ACC112 (cell line): ENCODE data around the gene ANKRD61.

Experiments used
- H2AFZ ChIP-seq: fragments of 200-600 bp; sonication (generic); one replicate; pipeline ENCODE4 v1.6.0; 2017; ENCODE audit warnings: antibody characterized with exemption, low read length; ENCODE audit not compliant: unreplicated experiment
- H3K27ac ChIP-seq: fragments of 200-600 bp; sonication (generic); 2 replicates; pipeline ENCODE4 v1.5.1; 2014; ENCODE audit warnings: low read depth, mild to moderate bottlenecking, antibody characterized with exemption, low read length, moderate library complexity
- H3K27me3 ChIP-seq: fragments of 200-600 bp; sonication (generic); 2 replicates; pipeline ENCODE4 v1.6.1; 2014; ENCODE audit warnings: mild to moderate bottlenecking, antibody characterized with exemption, low read length, moderate library complexity, mixed read lengths; ENCODE audit not compliant: insufficient read depth
- H3K36me3 ChIP-seq: fragments of 200-600 bp; sonication (generic); 2 replicates; pipeline ENCODE4 v1.6.1; 2016; ENCODE audit warnings: mild to moderate bottlenecking, antibody characterized with exemption, low read length, moderate library complexity, mixed read lengths; ENCODE audit not compliant: insufficient read depth
- H3K4me1 ChIP-seq: fragments of 200-600 bp; sonication (generic); one replicate; pipeline ENCODE4 v1.6.1; 2016; ENCODE audit warnings: low read length, mixed read lengths; ENCODE audit not compliant: insufficient read depth, unreplicated experiment, control insufficient read depth
- H3K4me3 ChIP-seq: fragments of 200-600 bp; sonication (generic); 2 replicates; pipeline ENCODE4 v1.5.1; 2014; ENCODE audit warnings: mild to moderate bottlenecking, low read depth, low read length
- H3K79me2 ChIP-seq: fragments of 200-600 bp; sonication (generic); one replicate; pipeline ENCODE4 v1.6.0; 2016; ENCODE audit warnings: low read length; ENCODE audit not compliant: control insufficient read depth, unreplicated experiment, insufficient read depth

ANKRD61 gene

DNA sequence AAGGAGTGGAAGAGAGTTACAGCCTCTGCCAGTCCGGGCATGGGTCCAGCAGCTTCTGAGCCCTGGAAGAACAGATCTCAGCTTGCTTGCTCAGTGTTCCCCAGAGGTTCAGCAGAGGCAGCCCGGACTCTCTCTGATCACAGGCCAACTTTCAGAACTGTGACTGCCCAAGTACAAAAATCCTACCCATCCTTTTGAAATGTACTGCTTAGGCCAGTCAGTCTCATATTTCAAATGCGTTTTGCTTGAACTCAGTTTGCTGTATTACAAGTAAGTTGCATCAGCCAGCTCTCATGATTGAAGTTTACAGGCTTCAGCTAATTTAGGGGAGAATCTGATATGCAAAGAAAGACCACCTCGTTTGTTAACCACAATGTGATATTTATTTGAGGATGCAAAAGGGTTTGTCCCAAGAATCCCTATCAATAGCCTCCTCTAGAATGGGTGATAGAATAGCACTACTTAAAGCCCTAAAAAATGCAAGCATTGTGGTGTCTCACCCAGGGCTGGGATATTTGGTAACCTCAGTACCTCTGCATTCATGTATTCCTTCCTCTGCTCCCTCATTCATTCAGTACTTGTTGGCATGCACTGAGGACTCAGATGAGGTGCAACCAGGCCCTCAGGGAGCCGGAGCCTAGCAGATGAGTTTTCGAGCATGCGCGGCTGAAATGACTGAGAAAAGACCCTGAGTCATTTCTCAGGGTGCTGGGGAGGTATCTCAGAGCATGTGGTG lies 15.1 kb upstream of the ANKRD61 start:
- peaks cover 31% of the 10 kb centered on the region for H3K4me1 ChIP-seq
- peaks cover 22% of the 10 kb centered on the region for H3K36me3 ChIP-seq
- peak overlapping the region; percentile 27; the same call in 1 of the 2 replicates for H3K4me3 ChIP-seq
- peaks cover 36% of the 10 kb centered on the region for H3K79me2 ChIP-seq
- H2AFZ ChIP-seq: no peak overlapping the region
- peak overlapping the region; percentile 98 for H3K27ac ChIP-seq
- no peaks in the 10 kb centered on the region for H3K27me3 ChIP-seq

DNA sequence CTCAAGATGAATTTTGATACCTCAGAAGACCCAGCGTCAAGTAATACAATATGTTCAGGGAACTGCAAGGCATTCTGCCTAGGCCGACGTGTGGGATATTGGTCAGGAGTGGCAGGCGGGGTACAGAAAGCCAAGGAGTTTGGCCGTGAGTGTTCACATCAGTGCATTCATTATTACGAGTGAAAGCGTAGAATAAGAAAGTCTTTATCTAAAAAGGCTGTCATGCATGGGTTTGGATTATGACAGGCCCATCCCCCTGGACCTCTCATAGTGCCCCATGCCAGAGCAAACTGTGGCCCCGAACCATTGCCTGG lies 14.6 kb upstream of the ANKRD61 start:
- H3K79me2 ChIP-seq: peaks cover 31% of the 10 kb centered on the region
- H3K36me3 ChIP-seq: peaks cover 18% of the 10 kb centered on the region
- peaks cover 27% of the 10 kb centered on the region for H3K4me1 ChIP-seq
- H3K27ac ChIP-seq: peak overlapping the region; percentile 98
- H3K27me3 ChIP-seq: no peaks in the 10 kb centered on the region
- no peak overlapping the region for H3K4me3 ChIP-seq
- no peak overlapping the region for H2AFZ ChIP-seq

DNA sequence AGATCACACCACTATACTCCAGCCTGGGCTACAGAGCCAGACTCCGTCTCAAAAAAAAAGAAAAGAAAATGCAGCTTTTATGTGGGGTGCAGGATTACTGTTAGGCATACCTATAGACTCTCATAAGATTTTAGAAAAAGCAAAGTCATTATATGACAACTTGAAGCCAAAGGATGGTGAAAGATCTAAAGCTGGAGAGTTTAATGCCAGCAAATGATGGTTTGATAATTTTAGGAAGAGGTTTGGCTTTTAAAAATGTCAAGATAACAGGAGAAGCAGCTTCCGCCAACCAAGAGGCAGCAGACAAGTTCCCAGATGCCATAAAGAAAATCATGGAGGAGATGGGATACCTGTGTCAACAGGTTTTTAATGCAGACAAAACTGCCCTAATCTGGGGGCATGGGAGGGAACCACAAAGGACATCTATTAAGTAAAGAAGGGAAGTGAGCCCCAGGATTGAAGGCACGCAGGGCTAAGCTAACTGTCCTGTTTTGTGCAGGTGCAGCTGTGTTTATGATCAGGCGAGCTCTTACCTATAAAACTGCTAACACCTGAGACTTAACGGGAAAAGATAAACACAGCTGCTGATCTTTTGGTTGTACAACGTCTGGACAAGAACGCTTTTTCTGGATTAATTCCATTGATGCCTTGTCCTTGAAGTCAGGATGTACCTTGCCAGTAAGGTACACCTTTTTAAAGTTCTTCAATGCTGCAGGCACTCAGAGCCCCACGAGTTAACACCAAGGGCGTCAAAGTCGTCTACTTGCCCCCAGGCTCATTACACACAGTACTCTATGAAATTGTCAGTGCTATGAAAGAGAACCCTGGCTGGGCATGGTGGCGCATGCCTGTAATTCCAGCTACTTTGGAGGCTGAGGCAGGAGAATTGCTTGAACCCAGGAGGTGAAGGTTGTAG lies 10.5 kb upstream of the ANKRD61 start:
- Histone ChIP-seq H3K36me3 (peaks cover 37% of the 10 kb centered on the region), H3K27me3 (no peaks in the 10 kb centered on the region), H3K79me2 (peaks cover 10% of the 10 kb centered on the region), H3K4me1 (peaks cover 12% of the 10 kb centered on the region), H3K4me3 (no peak overlapping the region), H2AFZ (no peak overlapping the region), H3K27ac (no peak overlapping the region)

- Histone ChIP-seq H3K27ac (no peak overlapping the region), H3K4me1 (no peaks in the 10 kb centered on the region), H3K79me2 (peaks cover 2% of the 10 kb centered on the region), H3K4me3 (no peak overlapping the region), H3K36me3 (peaks cover 38% of the 10 kb centered on the region), H3K27me3 (no peaks in the 10 kb centered on the region), H2AFZ (no peak overlapping the region)
Observed at GRCh38 chr7:6022707-6023106, 8.5 kb upstream of the ANKRD61 start.

GRCh38 chr7:6023974-6024435 lies 7.2 kb upstream of the ANKRD61 start:
- no peak overlapping the region for H2AFZ ChIP-seq
- H3K4me3 ChIP-seq: no peak overlapping the region
- peaks cover 34% of the 10 kb centered on the region for H3K36me3 ChIP-seq
- no peaks in the 10 kb centered on the region for H3K27me3 ChIP-seq
- H3K27ac ChIP-seq: no peak overlapping the region
- no peaks in the 10 kb centered on the region for H3K79me2 ChIP-seq
- H3K4me1 ChIP-seq: no peaks in the 10 kb centered on the region

GRCh38 chr7:6026011-6026819 lies 5.0 kb upstream of the ANKRD61 start:
- Histone ChIP-seq H3K79me2 (no peaks in the 10 kb centered on the region), H3K4me3 (no peak overlapping the region), H3K4me1 (no peaks in the 10 kb centered on the region), H2AFZ (no peak overlapping the region), H3K36me3 (peaks cover 24% of the 10 kb centered on the region), H3K27me3 (no peaks in the 10 kb centered on the region), H3K27ac (no peak overlapping the region)

DNA sequence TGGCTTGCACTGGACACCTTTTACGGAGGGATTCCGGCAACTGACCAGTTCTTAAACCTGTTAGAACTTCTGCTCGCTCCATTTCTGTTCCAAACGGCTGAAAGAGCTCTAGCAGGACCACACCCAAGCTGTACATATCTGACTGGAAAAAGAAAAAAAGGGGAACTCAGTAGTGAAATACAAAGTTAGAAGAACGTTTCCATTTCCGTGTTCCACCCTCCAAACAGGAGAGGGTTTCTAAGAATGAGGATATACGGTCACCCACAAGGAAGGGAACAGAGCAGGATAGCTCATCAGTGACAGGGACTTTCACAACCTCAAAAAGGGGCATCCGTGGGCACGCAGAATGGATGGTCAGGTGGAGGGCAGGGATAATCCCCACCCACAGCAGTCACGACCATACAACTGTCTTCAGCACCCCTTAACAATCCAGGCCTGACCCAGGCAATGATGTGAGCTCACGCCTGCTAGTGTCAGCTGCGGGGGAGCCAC lies 4.3 kb upstream of the ANKRD61 start:
- H3K36me3 ChIP-seq: peaks cover 24% of the 10 kb centered on the region
- no peaks in the 10 kb centered on the region for H3K4me1 ChIP-seq
- no peak overlapping the region for H3K4me3 ChIP-seq
- H3K27me3 ChIP-seq: no peaks in the 10 kb centered on the region
- no peak overlapping the region for H2AFZ ChIP-seq
- peaks cover 4% of the 10 kb centered on the region for H3K79me2 ChIP-seq
- H3K27ac ChIP-seq: no peak overlapping the region

DNA sequence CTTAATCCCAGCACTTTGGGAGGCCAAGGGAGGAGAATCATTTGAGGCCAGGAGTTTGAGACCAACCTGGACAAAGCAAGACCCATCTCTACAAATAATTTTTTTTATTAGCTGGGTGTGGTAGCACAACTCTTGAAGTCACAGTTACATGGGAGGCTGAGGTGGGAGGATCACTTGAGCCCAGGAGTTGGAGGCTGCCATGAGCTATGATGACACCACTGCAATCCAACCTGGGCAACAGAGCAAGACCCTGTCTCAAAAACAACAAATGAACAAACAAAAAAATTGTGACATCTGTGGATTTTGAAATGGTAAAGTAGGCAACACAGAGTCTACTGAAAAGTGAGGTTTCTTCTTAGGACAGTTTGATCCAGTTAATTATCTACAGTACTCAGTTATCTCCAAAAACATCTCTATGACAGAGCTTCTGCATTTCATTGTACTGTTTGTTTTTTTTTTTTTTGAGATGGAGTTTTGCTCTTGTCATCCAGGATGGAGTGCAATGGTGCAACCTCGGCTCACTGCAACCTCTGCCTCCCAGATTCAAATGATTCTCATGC lies 3.3 kb upstream of the ANKRD61 start:
- Histone ChIP-seq H3K4me3 (no peak overlapping the region), H3K27me3 (no peaks in the 10 kb centered on the region), H3K4me1 (no peaks in the 10 kb centered on the region), H2AFZ (no peak overlapping the region), H3K27ac (no peak overlapping the region), H3K36me3 (peaks cover 20% of the 10 kb centered on the region; the same call in 1 of the 2 replicates), H3K79me2 (peaks cover 4% of the 10 kb centered on the region)

GRCh38 chr7:6028563-6028962 lies 2.6 kb upstream of the ANKRD61 start:
- Histone ChIP-seq H3K36me3 (peaks cover 13% of the 10 kb centered on the region; the same call in 1 of the 2 replicates), H3K4me1 (no peaks in the 10 kb centered on the region), H3K27me3 (no peaks in the 10 kb centered on the region), H3K79me2 (peaks cover 4% of the 10 kb centered on the region), H2AFZ (no peak overlapping the region), H3K4me3 (no peak overlapping the region), H3K27ac (no peak overlapping the region)

DNA sequence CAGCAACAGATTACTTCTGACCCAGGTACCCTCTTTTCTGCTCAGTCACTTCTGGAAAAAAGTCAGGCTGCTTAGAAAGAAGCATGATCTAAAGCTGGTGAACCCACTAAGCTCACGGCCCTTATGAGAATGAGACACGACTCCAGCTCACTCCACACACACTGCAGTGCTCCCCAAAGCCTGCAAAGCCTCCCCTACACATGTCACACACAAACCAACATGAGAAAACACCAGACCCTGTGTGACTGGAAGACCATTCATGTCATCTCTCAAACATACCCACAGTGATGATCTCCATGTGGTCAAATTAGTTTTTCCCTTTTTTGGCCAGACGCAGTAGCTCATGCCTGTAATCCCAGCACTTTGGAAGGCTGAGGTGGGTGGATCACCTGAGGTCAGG lies 391 bp downstream of the ANKRD61 start:
- Histone ChIP-seq H3K27me3 (no peaks in the 10 kb centered on the region), H3K4me1 (no peaks in the 10 kb centered on the region), H3K4me3 (no peak overlapping the region), H3K79me2 (peaks cover 7% of the 10 kb centered on the region), H3K36me3 (peaks cover 16% of the 10 kb centered on the region), H3K27ac (no peak overlapping the region), H2AFZ (no peak overlapping the region)
